ENCODE measurements around the gene GTF2A2.

Gene GTF2A2

DNA sequence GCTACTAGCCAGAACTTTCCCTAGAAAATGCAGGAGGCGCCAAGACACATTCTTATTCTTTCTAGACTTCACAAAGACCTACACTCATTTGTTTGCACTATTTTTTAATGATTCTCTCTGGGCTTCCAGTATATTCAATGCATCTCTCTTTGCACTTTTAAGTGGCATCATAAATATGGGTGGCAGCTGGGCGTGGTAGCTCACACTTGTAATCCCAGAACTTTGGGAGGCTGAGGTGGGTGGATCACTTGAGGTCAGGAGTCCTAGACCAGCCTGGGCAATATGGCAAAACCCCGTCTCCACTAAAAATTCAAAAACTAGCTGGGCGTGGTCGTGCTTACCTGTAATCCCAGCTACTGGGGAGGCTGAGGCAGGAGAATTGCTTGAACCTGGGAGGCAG, 51.3 kb downstream of the GTF2A2 start:
- no peak for DNase-seq (ENCODE audit: low read depth in 3 of 3)

DNA sequence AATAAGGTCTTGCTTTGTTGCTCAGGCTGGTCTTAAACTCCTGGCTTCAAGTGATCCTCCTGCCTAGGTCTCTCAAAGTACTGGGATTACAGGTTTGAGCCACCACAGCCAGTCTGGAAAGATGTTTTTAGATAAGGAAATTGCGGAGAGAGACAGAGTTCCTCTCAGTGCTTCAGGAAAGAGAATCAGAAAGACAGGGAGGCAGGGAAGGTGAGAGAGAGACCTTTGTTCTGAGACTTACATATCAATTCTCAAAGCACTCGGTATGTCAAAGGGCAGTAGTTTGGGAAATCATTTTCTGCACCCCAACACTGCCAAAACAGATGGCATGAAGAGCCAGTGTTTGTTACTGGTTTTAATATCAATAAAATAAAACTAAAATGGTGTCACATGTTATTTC, 58.9 kb downstream of the GTF2A2 start:
- DNase-seq (ENCODE audit: low read depth in 3 of 3): no peak

- no peak for DNase-seq (ENCODE audit: low read depth in 3 of 3)
Measured at GRCh38 chr15:59596640-59597039, 60.7 kb downstream of the GTF2A2 start.

- no peak for DNase-seq (ENCODE audit: low read depth in 3 of 3)
Measured at GRCh38 chr15:59595434-59595915, 61.8 kb downstream of the GTF2A2 start.

GRCh38 chr15:59594991-59595390, 62.3 kb downstream of the GTF2A2 start:
- no peak for DNase-seq (ENCODE audit: low read depth in 3 of 3)

DNA sequence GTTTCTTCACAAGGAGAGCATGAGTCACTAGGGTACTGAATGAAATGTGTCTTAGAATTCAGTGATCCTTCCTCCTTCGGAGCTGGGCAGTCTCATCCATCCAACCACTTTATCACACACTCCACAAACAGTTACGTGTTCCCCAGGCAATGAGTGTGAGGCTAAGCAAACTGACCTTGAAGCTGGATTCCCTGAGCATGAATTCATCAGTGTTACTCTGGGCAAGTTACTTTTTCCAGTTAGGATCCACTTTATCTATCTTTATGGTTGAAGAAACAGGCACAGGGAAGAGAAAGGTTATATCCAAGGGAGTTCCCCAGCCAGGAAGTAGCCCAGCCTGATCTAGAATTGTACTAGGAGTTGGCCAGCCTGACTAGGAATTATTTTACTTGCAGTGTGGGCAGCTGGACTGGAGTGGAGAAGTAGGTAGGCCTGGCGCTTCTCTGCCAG, 62.8 kb downstream of the GTF2A2 start:
- DNase-seq (ENCODE audit: low read depth in 3 of 3): no peak

GRCh38 chr15:59591356-59591755, 66.0 kb downstream of the GTF2A2 start:
- no peak for DNase-seq (ENCODE audit: low read depth in 3 of 3)

DNA sequence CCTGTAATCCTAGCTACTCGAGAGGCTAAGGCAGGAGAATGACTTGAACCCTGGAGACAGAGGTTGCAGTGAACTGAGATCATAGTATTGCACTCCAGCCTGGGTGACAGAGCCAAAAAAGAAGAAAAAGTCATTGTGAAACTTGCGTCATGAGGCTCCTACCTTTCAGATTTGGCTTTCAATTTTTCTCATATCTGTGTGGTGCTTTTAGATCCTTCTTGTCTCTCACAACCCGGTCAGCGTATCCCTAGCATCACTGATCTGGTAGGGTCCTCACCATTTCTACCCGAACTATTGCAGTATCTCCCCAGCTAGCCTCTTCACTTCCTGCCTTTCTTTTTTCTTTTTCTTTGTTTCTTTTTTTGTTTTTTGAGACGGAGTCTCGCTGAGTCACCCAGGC, 67.3 kb downstream of the GTF2A2 start:
- peak in 2 of 3 donors; percentile 0 to 8 for DNase-seq (ENCODE audit: low read depth in 3 of 3)
